HG03571 (cell line): ENCODE data around the gene GABRA4.

ENCODE experiments used
- ATAC-seq: cut with Tn5 transposase; IDR thresholded peaks from one replicate; pipeline ENCODE4 v1.9.1; 2021; ENCODE audit not compliant: unreplicated experiment

The GABRA4 gene

GRCh38 chr4:46931981-46932380 lies 61.4 kb downstream of the GABRA4 start:
- no peak for ATAC-seq

- no peak for ATAC-seq
These were observed 62.5 kb downstream of the GABRA4 start for GRCh38 chr4:46930891-46931290.

DNA sequence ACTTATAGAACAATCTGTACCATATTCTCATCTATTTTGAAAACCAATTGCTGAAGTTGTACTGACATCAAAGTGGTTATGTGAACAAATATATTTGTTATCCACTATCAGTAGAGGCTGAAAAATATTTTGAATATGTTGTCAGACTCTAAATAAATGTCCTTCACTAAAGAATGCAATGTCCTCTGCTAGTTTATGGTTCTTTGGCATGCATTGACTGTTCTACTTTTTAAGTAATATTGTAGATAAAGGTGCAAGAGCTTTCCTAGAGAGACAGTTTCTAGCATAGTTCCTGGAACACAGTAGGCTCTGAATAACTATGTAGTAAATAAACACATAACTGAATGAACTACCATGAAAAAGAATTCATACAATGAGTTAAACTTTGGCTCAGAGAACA lies 66.2 kb downstream of the GABRA4 start:
- ATAC-seq = no peak

DNA sequence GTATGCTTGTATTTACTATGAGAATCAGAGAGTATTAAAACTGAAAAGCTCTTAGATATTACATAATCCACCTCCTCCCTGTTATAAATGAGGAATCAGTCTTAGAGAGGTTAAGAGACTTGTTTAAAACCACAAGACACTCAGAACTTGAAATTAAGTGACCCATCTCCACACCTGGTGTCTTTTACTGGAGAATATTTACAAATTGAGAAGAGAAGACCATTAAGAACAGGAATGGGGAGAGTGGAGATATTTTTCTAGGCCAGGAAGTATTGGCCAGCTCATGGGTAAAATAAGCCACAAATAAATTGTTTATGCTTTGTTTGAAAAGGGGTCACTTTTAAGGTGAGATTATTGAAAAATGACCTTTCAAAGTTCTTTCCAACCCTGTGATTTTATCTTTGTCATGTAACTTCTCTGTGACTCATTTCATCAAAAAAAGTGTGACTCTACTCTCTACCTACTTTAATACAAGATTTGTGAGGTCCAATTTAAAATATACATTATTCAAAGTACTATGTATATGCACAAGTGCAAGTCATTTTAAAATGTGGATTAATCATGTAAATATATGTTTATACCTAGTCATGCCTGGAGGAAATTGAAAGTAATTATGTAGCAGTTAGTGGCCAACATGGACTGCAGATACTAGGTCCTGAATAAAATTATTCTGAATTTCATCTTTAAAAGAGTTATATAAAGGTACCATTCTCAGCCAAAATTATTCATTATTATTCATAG lies 68.4 kb downstream of the GABRA4 start:
- ATAC-seq = no peak

DNA sequence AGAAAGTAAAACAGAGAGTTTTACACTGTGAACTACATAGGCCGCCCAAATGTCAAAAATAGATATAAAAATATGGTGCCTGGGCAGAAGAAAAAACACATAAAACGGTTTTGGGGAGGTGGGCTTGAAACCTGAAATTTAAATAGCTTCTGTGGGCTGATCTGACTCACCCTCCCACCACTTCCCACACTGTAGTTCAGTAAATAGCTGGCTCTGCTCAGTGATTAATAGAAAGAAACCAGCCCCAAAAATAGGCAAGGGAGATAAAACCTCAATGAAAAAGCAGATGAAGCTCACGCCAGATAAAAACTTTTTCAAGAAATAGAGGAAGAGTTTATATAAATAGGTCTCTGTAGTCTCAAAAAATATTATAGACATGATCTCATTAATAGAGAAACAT lies 71.2 kb downstream of the GABRA4 start:
- ATAC-seq = no peak

DNA sequence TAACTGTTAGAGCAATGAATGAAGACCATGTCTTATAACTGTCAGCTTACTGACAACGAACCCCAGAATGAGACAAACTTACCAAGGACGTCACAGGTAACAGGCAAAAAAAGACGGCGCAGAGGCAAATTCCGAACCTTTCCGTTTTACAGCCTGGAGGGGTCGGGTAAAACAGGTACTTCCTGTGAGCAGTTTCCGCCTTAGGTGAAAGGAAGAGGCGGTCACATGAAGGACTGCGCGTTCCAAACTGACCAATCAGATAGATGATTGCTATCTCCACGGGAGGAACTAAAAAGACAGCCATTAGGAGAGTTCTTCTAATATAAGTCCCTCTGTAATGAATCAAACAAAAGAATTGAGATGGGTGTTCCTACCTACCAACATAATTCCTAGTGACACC lies 84.3 kb downstream of the GABRA4 start, which contains the start of gene COX7B2:
COX7B2 (minus strand) TSS at position 168 of the 400 bp plus-strand sequence. CDS start 174,053 bp downstream, outside the sequence.
- ATAC-seq = no peak

GRCh38 chr4:46908148-46908547 lies 85.2 kb downstream of the GABRA4 start:
- no peak for ATAC-seq

DNA sequence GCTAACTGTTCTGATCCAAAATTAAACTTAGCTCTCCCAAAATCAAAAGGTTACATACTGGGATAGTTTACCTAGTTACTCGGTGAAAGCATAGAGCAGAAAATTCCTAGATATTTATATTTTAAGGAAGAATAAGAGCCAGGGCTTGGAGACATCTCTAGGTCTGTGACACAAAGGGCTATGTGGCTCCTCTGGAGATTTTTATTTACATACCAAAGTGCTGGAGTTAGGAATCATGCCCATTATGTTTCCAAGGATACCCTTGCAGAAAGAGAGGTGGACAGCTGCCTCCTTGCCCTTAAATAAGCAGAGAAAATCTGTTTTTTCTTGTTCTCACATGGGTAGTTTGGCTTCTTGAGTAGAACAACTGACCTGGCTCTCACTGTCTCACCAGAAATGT lies 93.3 kb downstream of the GABRA4 start:
- ATAC-seq = no peak

DNA sequence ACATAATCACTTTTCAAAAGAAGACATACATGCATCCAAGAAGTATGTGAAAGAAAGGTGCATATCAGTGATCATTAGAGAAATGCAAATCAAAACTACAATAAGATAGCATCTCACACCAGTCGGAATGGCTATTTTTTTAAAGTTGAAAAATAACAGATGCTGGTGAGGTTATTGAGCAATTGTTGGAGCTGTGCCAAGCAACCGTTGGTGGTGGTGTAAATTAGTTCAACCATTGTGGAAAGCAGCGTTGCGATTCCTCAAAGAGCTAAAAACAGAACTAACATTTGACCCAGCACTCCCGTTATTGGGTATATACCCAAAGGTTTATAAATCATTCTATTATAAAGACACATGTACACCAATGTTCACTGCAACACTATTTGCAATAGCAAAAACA lies 98.6 kb downstream of the GABRA4 start:
- ATAC-seq = no peak

- no peak for ATAC-seq
These were observed 103.3 kb downstream of the GABRA4 start for GRCh38 chr4:46890056-46890455.

DNA sequence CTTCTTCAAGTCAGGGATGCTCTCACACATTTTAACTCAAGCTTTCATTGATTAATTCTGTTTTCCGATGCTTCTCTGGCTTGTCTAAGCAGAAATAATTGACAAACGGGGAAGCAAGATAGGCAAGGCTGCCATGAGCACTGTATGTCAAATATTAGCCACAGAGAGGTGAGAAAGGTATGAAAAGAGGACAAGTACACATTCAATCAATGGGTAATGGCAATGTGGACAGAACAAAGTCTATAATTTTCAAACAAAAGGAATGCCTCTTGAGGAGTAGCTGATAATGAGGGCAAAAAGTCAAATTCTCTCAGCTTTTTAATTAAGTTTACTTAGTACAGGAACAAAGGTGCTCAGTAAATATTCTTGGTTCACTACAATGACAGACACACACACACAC lies 104.0 kb downstream of the GABRA4 start:
- no peak for ATAC-seq

- no peak for ATAC-seq
These were observed 106.7 kb downstream of the GABRA4 start for GRCh38 chr4:46886711-46887110.

- ATAC-seq = no peak
These were observed 114.7 kb downstream of the GABRA4 start for GRCh38 chr4:46878641-46879040.

DNA sequence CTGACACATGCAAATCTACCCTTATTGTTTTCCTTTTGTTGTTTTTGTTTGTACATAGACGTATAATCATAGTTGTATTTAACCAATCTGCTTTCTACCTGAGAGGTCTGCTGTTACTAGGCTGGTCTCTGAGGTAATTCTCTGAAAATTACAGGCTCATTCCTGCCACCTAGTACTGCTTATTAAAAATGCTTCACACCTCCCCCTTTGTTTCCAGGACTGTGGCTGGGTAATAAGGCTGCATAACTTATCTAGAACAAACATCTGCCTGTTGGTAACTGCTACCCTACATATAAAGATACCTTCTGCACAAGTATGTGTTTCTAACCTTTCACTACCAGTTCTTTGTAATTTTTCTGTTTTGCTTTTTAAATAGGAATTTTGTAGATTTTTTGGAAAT lies 118.6 kb downstream of the GABRA4 start:
- ATAC-seq = no peak

DNA sequence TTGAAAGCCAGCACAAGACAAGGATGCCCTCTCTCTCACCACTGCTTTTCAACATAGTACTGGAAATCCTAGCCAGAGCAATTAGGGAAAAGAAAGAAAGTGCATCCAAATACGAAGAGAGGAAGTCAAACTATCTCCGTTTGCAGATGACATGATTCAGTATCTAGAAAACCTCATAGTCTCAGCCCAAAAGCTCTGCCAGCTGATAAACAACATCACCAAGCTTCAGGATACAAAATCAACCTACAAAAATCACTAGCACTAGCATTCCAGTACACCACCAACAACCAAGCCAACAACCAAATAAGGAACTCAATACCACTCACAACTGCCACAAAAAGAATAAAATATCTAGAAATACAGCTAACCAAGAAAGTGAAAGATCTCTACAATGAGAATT lies 123.0 kb downstream of the GABRA4 start:
- ATAC-seq = no peak
